ENCODE results near the gene RBM5.
A peak's percentile ranks its signal among the peaks of the same experiment; 100 is the strongest.

RBM5 gene

GRCh38 chr3:50124052-50124799, 35.5 kb downstream of the RBM5 start:
- ATAC-seq (replicated peaks) (no peak), DNase-seq (no peak)
- Mint-ChIP-seq H3K36me3 (ENCODE audit: insufficient read depth) (peaks cover 47% of the 10 kb centered on the region), H3K4me1 (ENCODE audit: low read depth in 2 of 2) (peaks cover 0 to 3% of the 10 kb centered on the region in 2 donors), H3K27ac (peak overlapping the region in 1 of 2 donors; percentile 49), H3K9me3 (no peaks in the 10 kb centered on the region), H3K4me3 (no peak overlapping the region), H3K27me3 (no peaks in the 10 kb centered on the region)

- Mint-ChIP-seq H3K27me3 (no peaks in the 10 kb centered on the region), H3K36me3 (ENCODE audit: insufficient read depth) (peaks cover 41% of the 10 kb centered on the region), H3K9me3 (no peaks in the 10 kb centered on the region), H3K27ac (peak overlapping the region in 1 of 2 donors; percentile 49), H3K4me1 (ENCODE audit: low read depth in 2 of 2) (peaks cover 0 to 3% of the 10 kb centered on the region in 2 donors), H3K4me3 (no peak overlapping the region)
- no peak for ATAC-seq (replicated peaks)
- DNase-seq: no peak
Measured at GRCh38 chr3:50124800-50125178, 36.1 kb downstream of the RBM5 start.

GRCh38 chr3:50125541-50126286, 37.0 kb downstream of the RBM5 start:
- Mint-ChIP-seq H3K27ac (peak overlapping the region in 1 of 2 donors; percentile 29), H3K4me3 (no peak overlapping the region), H3K9me3 (no peaks in the 10 kb centered on the region), H3K4me1 (ENCODE audit: low read depth in 2 of 2) (peaks cover 0 to 3% of the 10 kb centered on the region in 2 donors), H3K36me3 (ENCODE audit: insufficient read depth) (peaks cover 35% of the 10 kb centered on the region), H3K27me3 (no peaks in the 10 kb centered on the region)
- no peak for ATAC-seq (replicated peaks)
- no peak for DNase-seq

- H3K36me3 Mint-ChIP-seq (ENCODE audit: insufficient read depth): peaks cover 33% of the 10 kb centered on the region
Measured at GRCh38 chr3:50126287-50127211, 37.8 kb downstream of the RBM5 start.

GRCh38 chr3:50127251-50127691, 38.6 kb downstream of the RBM5 start:
- H3K4me3 Mint-ChIP-seq: no peak overlapping the region
- peaks cover 27% of the 10 kb centered on the region for H3K36me3 Mint-ChIP-seq (ENCODE audit: insufficient read depth)
- ATAC-seq (replicated peaks) (no peak), DNase-seq (no peak)
- no peaks in the 10 kb centered on the region for H3K9me3 Mint-ChIP-seq
- H3K27ac Mint-ChIP-seq: no peak overlapping the region
- peaks cover 0 to 1% of the 10 kb centered on the region in 2 donors for H3K4me1 Mint-ChIP-seq (ENCODE audit: low read depth in 2 of 2)
- H3K27me3 Mint-ChIP-seq: no peaks in the 10 kb centered on the region

More at GRCh38 chr3:50126287-50127211, 37.8 kb downstream of the RBM5 start:
- Mint-ChIP-seq H3K4me3 (no peak overlapping the region), H3K27ac (peak overlapping the region in 1 of 2 donors; percentile 29), H3K27me3 (no peaks in the 10 kb centered on the region), H3K4me1 (ENCODE audit: low read depth in 2 of 2) (peaks cover 0 to 3% of the 10 kb centered on the region in 2 donors), H3K9me3 (no peaks in the 10 kb centered on the region)
- no peak for DNase-seq
- no peak for ATAC-seq (replicated peaks)

GRCh38 chr3:50128001-50128400, 39.3 kb downstream of the RBM5 start:
- Mint-ChIP-seq H3K27ac (no peak overlapping the region), H3K4me3 (no peak overlapping the region), H3K4me1 (ENCODE audit: low read depth in 2 of 2) (no peaks in the 10 kb centered on the region), H3K36me3 (ENCODE audit: insufficient read depth) (peaks cover 31% of the 10 kb centered on the region), H3K27me3 (peaks cover 0 to 6% of the 10 kb centered on the region in 2 donors), H3K9me3 (no peaks in the 10 kb centered on the region)
- ATAC-seq (replicated peaks) (no peak), DNase-seq (no peak)

- Mint-ChIP-seq H3K27me3 (peaks cover 0 to 20% of the 10 kb centered on the region in 2 donors), H3K36me3 (ENCODE audit: insufficient read depth) (peaks cover 29% of the 10 kb centered on the region), H3K4me1 (ENCODE audit: low read depth in 2 of 2) (no peaks in the 10 kb centered on the region), H3K9me3 (no peaks in the 10 kb centered on the region), H3K4me3 (no peak overlapping the region), H3K27ac (no peak overlapping the region)
- ATAC-seq (replicated peaks) (no peak), DNase-seq (no peak)
Measured at GRCh38 chr3:50130436-50130835, 41.7 kb downstream of the RBM5 start.

GRCh38 chr3:50132421-50133282, 43.9 kb downstream of the RBM5 start:
- peaks cover 0 to 20% of the 10 kb centered on the region in 2 donors for H3K27me3 Mint-ChIP-seq
- no peak for ATAC-seq (replicated peaks)
- no peak overlapping the region for H3K4me3 Mint-ChIP-seq
- DNase-seq: no peak
- H3K36me3 Mint-ChIP-seq (ENCODE audit: insufficient read depth): peaks cover 21% of the 10 kb centered on the region
- H3K4me1 Mint-ChIP-seq (ENCODE audit: low read depth in 2 of 2): peaks cover 0 to 4% of the 10 kb centered on the region in 2 donors
- no peaks in the 10 kb centered on the region for H3K9me3 Mint-ChIP-seq
- no peak overlapping the region for H3K27ac Mint-ChIP-seq

- Mint-ChIP-seq H3K27me3 (peaks cover 0 to 22% of the 10 kb centered on the region in 2 donors), H3K27ac (no peak overlapping the region), H3K9me3 (no peaks in the 10 kb centered on the region), H3K4me3 (no peak overlapping the region), H3K4me1 (ENCODE audit: low read depth in 2 of 2) (peaks cover 2 to 5% of the 10 kb centered on the region in 2 donors), H3K36me3 (ENCODE audit: insufficient read depth) (peaks cover 17% of the 10 kb centered on the region)
- no peak for DNase-seq
- ATAC-seq (replicated peaks): no peak
Measured at GRCh38 chr3:50133283-50133615, 44.5 kb downstream of the RBM5 start.

GRCh38 chr3:50134367-50134766, 45.6 kb downstream of the RBM5 start:
- H3K27ac Mint-ChIP-seq: no peak overlapping the region

GRCh38 chr3:50135964-50136363, 47.2 kb downstream of the RBM5 start:
- Mint-ChIP-seq H3K4me3 (no peak overlapping the region), H3K27me3 (peaks cover 0 to 39% of the 10 kb centered on the region in 2 donors), H3K27ac (peak overlapping the region in 1 of 2 donors; percentile 53), H3K4me1 (ENCODE audit: low read depth in 2 of 2) (peaks cover 10 to 13% of the 10 kb centered on the region in 2 donors), H3K36me3 (ENCODE audit: insufficient read depth) (peaks cover 11% of the 10 kb centered on the region), H3K9me3 (no peaks in the 10 kb centered on the region)
- ATAC-seq (replicated peaks): no peak
- no peak for DNase-seq

More at GRCh38 chr3:50134367-50134766, 45.6 kb downstream of the RBM5 start:
- Mint-ChIP-seq H3K9me3 (no peaks in the 10 kb centered on the region), H3K36me3 (ENCODE audit: insufficient read depth) (peaks cover 11% of the 10 kb centered on the region), H3K4me3 (no peak overlapping the region), H3K4me1 (ENCODE audit: low read depth in 2 of 2) (peaks cover 10 to 13% of the 10 kb centered on the region in 2 donors), H3K27me3 (peaks cover 0 to 31% of the 10 kb centered on the region in 2 donors)
- ATAC-seq (replicated peaks) (no peak), DNase-seq (no peak)

GRCh38 chr3:50136714-50137405, 48.1 kb downstream of the RBM5 start:
- Mint-ChIP-seq H3K4me1 (ENCODE audit: low read depth in 2 of 2) (peaks cover 10 to 13% of the 10 kb centered on the region in 2 donors), H3K9me3 (no peaks in the 10 kb centered on the region), H3K36me3 (ENCODE audit: insufficient read depth) (peaks cover 11% of the 10 kb centered on the region), H3K27me3 (peaks cover 0 to 39% of the 10 kb centered on the region in 2 donors), H3K27ac (peak overlapping the region in 1 of 2 donors; percentile 53), H3K4me3 (no peak overlapping the region)
- DNase-seq: no peak
- ATAC-seq (replicated peaks): no peak

Measured in effector memory CD8-positive, alpha-beta T cell (primary cell).